Subcutaneous adipose tissue (tissue), 4 donors: ENCODE results near the gene ACAP1. TPM values are rescaled to one million over a fixed set of nuclear protein-coding genes. Genes with fewer than 3 reads are reported as not detected.

ENCODE experiments used
- total RNA-seq, 4 donors: library from RNA; depleted of rRNA; stranded (reverse); fragments of >200 nt; gene quantifications; one replicate each; pipeline ENCODE4 v1.1.0, GENCODE V29; 2016
- TF ChIP-seq, protein P1 (sequence below): fragments of 450-650 bp; IDR thresholded peaks from one replicate; pipeline ENCODE4 v1.5.1; 2016; ENCODE audit warnings: low read depth, mild to moderate bottlenecking, control low read depth, antibody characterized with exemption, moderate library complexity

Gene ACAP1
- total RNA-seq, 4 donors from 2014 or later: 1.8 to 8.4 (median 4.0) TPM

DNA sequence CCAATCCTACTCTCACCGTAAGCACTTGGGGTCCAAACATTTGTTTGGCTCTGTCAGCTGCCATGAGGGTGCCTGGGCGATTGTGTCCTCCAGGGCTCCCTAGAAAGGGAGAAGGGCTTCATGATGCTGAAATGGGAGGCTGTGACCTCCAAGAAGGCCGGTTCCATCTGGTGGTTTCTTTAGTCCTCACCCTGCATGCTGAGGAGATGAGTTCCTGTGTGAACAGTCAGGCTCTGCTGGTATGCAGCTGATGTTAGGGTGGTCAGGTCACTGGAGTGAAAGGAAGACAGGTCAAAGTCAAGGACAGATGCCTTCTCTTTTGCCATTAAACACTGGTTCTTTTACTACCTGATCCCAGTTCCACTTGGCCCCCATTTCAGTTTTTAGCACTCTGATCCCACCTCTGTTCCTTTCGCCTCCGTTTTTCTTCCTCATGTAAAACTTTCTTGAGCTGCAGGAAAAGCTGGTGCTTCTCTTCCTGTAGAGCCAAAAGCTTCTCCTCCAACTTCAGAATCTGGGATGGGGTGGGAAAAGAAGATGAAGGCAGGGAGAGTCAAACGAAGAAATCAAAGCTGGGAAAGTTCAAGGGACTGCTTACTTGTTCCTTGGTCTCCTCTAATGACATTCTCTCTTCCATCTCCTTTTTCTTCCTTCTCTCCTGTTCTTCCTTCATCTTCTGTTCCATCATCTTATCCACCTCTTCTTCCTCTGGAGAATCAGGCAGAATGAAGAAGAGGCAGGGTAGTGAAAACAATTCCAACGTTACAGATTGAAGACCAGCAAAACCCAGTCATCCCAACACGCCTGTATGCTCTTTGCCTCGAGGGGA lies 22.2 kb upstream of the ACAP1 start:
- TF ChIP-seq, protein P1, sequence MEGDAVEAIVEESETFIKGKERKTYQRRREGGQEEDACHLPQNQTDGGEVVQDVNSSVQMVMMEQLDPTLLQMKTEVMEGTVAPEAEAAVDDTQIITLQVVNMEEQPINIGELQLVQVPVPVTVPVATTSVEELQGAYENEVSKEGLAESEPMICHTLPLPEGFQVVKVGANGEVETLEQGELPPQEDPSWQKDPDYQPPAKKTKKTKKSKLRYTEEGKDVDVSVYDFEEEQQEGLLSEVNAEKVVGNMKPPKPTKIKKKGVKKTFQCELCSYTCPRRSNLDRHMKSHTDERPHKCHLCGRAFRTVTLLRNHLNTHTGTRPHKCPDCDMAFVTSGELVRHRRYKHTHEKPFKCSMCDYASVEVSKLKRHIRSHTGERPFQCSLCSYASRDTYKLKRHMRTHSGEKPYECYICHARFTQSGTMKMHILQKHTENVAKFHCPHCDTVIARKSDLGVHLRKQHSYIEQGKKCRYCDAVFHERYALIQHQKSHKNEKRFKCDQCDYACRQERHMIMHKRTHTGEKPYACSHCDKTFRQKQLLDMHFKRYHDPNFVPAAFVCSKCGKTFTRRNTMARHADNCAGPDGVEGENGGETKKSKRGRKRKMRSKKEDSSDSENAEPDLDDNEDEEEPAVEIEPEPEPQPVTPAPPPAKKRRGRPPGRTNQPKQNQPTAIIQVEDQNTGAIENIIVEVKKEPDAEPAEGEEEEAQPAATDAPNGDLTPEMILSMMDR: no peak

DNA sequence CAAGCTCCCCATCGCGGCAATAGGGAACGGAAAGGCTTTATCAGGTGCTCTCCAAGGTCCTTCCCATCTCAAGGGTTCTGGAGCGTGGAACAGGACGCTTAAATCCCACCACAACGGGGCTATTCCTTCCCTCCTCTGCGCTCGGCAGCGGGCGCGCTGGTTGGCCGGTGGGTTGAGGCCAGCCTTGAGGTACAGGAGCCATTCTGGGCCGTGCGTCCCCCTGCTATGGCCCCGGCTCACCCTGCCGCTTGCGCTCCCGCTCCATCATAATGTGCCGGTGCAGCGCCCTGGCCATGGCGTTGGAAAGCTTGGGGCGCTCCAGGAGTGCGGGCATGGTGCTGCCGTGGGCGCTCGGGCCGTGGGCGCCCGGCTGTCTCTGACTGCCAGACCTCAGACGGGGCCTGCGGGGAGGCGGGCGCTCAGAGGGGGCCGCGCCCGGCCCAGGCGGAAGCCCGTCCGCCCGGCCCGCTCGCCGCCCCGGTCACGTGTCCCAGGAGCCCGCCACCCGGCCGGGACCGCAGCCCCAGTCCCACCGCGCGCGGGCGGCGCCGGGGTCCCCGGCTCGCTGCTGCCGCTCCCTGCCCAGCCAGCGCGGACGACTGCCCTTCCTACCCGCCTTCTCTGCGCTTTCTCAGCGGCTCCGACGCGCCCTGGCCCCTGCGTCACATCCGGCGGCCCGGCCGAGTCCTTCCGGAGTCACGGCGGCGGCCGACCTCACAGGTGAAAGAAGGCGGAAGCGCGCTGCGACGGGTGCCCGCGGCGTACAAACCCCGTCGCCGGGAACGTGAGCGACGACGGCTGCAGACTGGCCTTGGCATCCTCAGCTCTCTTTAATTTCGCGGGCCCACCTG lies 21.4 kb upstream of the ACAP1 start, which contains the start of gene GPS2:
Gene GPS2 (minus strand): TSS at position 642 of the 851 bp plus-strand sequence. CDS start 308 bp downstream, at position 334.
- TF ChIP-seq, protein P1: no peak

DNA sequence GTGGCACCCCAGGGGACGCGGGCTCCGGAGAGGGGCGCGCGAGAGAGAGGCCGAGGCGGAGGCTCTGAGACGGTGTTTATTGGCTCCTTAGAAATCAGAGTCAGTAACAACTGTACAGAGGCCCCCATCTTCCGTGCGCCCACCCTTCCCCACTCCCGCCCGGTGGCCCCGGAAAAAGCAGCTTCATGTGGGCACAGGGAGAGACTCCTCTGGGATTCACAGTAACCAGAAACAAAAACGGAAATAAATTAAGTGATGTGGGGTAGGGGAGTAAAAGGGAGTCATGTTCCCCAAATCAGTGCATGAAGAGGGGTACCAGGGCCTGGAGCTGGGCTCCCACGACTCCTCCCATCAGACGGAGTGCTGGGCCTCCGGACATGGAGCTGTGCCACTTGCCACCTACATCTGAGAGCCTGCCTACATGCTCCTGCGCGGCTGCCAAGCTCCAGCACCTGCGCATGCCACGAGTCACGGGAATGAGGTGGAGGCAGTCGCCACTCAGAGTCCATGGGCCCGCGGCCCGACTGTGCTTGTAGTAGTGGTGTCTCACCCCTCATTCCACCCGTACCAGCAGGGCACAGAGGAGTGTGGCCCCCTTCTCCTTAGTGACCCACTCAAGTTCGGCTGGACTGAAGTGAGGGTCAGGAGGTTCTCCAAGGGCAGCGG lies 20.6 kb upstream of the ACAP1 start:
- TF ChIP-seq, protein P1: no peak

DNA sequence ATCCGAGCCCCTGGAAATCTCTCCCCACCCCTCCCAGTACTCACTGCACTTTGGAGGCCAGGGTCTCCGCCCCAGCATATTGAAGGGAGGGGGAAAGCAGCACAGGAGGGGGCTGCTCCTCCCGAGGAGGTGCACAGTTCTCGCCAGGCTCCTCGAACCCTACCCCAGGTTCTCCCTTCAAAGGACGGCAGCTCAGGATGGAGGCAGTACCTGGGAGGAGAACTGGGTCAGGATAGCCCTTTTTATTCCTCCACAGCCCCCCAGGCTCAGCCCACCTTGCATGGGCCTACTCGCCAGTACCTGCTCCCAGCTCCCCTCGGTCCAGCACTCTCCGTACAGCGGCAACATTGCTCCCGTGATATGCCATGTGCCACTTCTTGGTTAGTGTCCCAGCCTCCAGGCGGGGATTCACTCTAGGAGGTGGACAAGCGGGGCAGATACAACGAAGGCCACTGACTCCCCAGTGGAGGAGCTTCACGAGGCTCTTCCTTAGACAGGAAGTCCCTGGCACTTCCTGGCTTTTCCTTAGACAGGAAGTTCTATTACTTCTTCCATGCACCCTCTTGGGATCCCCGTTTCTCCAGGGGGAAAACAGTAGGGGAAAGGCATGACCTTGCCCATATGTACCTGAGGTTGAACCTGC lies 19.0 kb upstream of the ACAP1 start:
- TF ChIP-seq, protein P1: no peak

DNA sequence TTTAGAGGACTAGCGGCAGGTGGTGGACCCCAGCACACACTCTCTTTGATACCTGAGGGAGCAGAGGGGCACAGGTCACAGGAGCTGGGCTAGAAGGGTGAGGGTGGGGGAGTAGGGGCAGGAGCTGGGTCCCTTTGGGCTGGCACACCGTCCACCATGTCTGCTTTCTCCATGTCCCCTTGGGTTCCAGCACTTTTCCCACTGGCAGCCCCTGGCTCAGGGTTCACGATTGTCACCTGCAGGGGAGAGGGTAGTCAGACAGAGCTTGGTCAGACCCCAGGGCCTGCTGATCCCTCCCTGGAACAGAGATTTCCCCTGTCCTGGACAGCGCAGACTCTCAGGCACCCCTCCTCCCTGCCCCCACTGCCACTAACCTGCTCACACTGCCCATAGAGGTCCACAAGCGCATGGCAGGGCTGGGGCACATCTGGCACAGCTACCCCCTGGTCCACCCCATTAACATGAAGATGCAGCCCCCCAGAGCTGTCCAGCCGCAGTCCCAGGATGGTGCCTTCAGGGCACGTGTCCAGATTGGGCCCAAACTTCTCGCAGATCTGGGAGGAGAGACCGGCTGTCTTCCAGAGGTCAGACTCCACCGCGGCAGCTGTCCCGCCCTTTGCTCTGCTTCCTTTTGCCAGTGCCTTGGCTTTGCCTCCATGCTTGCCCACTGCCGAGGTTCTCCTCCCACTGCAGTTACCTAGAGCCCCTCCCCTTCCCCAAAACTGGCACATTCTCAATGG lies 18.0 kb upstream of the ACAP1 start:
- TF ChIP-seq, protein P1: no peak

DNA sequence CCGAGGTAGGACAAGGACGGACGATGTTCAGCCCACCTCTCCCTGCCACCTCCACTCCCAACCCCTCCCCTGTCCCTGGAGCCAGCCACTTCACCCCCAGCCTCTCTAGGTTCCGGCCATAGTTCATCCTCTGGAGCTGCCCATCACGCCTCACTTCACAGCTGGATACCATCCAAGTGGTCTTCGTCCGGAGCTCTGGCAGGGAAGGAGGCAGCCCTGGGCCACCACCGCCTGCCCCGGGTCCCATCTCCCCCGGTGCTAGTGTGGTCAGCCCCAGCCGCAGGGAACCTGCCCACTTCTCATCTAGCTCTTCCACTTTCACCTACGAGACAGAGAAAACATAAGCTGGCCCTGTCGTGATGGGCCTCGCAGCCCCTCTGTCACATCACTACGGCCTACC lies 14.9 kb upstream of the ACAP1 start:
- TF ChIP-seq, protein P1: no peak
